ENCODE results near the gene ITPR2. TPM values are rescaled to one million over a fixed set of nuclear protein-coding genes. Genes with fewer than 3 reads are reported as not detected.

ITPR2 gene
- total RNA-seq, 1 experiment from 2014 or later: 41.6 TPM

- no TSS peak for BruUV-seq (replicated peaks)
These were observed 293.9 kb downstream of the ITPR2 start for GRCh38 chr12:26539131-26539530.

GRCh38 chr12:26537651-26538050 is 295.3 kb downstream of the ITPR2 start:
- no peaks in the 10 kb centered on the region for H3K4me1 Mint-ChIP-seq (ENCODE audit: low read depth, unreplicated experiment)

More at GRCh38 chr12:26539131-26539530, 293.9 kb downstream of the ITPR2 start:
- Mint-ChIP-seq H3K9me3 (ENCODE audit: unreplicated experiment) (no peaks in the 10 kb centered on the region), H3K4me3 (ENCODE audit: unreplicated experiment) (no peak overlapping the region), H3K4me1 (ENCODE audit: low read depth, unreplicated experiment) (no peaks in the 10 kb centered on the region), H3K27ac (ENCODE audit: unreplicated experiment) (no peak overlapping the region), H3K27me3 (ENCODE audit: insufficient read depth, unreplicated experiment) (no peaks in the 10 kb centered on the region), H3K36me3 (ENCODE audit: insufficient read depth, unreplicated experiment) (no peaks in the 10 kb centered on the region)
- POLR2A ChIA-PET: interaction anchor here (0.5 kb wide), 1 partner anchor 107 kb away, joined by 4 read pairs; no protein-coding TSS in a partner anchor
- no peak for DNase-seq
- TF ChIP-seq CTCF (IDR thresholded peaks at IDR 0.05; ENCODE audit: insufficient read depth in 1 of 2, low read depth in 1 of 2, low read length in 1 of 2, severe bottlenecking in 1 of 2, unreplicated experiment in 1 of 2): no peak
- H3K4me3 ChIP-seq (ENCODE audit: low read depth, low read length): no peak overlapping the region
- H3K36me3 ChIP-seq (ENCODE audit: control insufficient read depth, insufficient read depth, low read length): no peaks in the 10 kb centered on the region
- H3K4me1 ChIP-seq: no peaks in the 10 kb centered on the region; the same call in 1 of the 2 replicates
- H3K9me3 ChIP-seq: no peaks in the 10 kb centered on the region
- CTCF ChIA-PET: no interaction called here
- intact Hi-C loops (cut with micrococcal nuclease; ENCODE audit: unreplicated experiment): no loop called here
- H3K27me3 ChIP-seq (replicated peaks; ENCODE audit: control insufficient read depth, insufficient read depth, low read length): no peaks in the 10 kb centered on the region

GRCh38 chr12:26537126-26537525 is 295.9 kb downstream of the ITPR2 start:
- POLR2A ChIA-PET: no interaction called here
- Histone ChIP-seq H3K9me3 (no peaks in the 10 kb centered on the region), H3K27me3 (replicated peaks; ENCODE audit: control insufficient read depth, insufficient read depth, low read length) (no peaks in the 10 kb centered on the region), H3K36me3 (ENCODE audit: control insufficient read depth, insufficient read depth, low read length) (no peaks in the 10 kb centered on the region), H3K4me1 (no peaks in the 10 kb centered on the region; the same call in 1 of the 2 replicates), H3K4me3 (ENCODE audit: low read depth, low read length) (no peak overlapping the region)
- DNase-seq: no peak
- no peaks in the 10 kb centered on the region for H3K4me1 Mint-ChIP-seq (ENCODE audit: low read depth, unreplicated experiment)
- no peak overlapping the region for H3K4me3 Mint-ChIP-seq (ENCODE audit: unreplicated experiment)
- H3K9me3 Mint-ChIP-seq (ENCODE audit: unreplicated experiment): no peaks in the 10 kb centered on the region
- H3K36me3 Mint-ChIP-seq (ENCODE audit: insufficient read depth, unreplicated experiment): no peaks in the 10 kb centered on the region
- H3K27me3 Mint-ChIP-seq (ENCODE audit: insufficient read depth, unreplicated experiment): no peaks in the 10 kb centered on the region
- intact Hi-C loops (cut with micrococcal nuclease; ENCODE audit: unreplicated experiment): no loop called here
- no peak overlapping the region for H3K27ac Mint-ChIP-seq (ENCODE audit: unreplicated experiment)
- BruUV-seq (replicated peaks): no TSS peak
- TF ChIP-seq CTCF (IDR thresholded peaks at IDR 0.05; ENCODE audit: insufficient read depth in 1 of 2, low read depth in 1 of 2, low read length in 1 of 2, severe bottlenecking in 1 of 2, unreplicated experiment in 1 of 2): no peak
- CTCF ChIA-PET: no interaction called here

More at GRCh38 chr12:26537651-26538050, 295.3 kb downstream of the ITPR2 start:
- no peak for DNase-seq
- no TSS peak for BruUV-seq (replicated peaks)
- H3K27ac Mint-ChIP-seq (ENCODE audit: unreplicated experiment): no peak overlapping the region
- no peaks in the 10 kb centered on the region for H3K9me3 Mint-ChIP-seq (ENCODE audit: unreplicated experiment)
- POLR2A ChIA-PET: no interaction called here
- intact Hi-C loops (cut with micrococcal nuclease; ENCODE audit: unreplicated experiment): no loop called here
- TF ChIP-seq CTCF (IDR thresholded peaks at IDR 0.05; ENCODE audit: insufficient read depth in 1 of 2, low read depth in 1 of 2, low read length in 1 of 2, severe bottlenecking in 1 of 2, unreplicated experiment in 1 of 2): no peak
- no peaks in the 10 kb centered on the region for H3K9me3 ChIP-seq
- no peaks in the 10 kb centered on the region for H3K36me3 Mint-ChIP-seq (ENCODE audit: insufficient read depth, unreplicated experiment)
- H3K36me3 ChIP-seq (ENCODE audit: control insufficient read depth, insufficient read depth, low read length): no peaks in the 10 kb centered on the region
- H3K27me3 Mint-ChIP-seq (ENCODE audit: insufficient read depth, unreplicated experiment): no peaks in the 10 kb centered on the region
- CTCF ChIA-PET: no interaction called here
- no peak overlapping the region for H3K4me3 Mint-ChIP-seq (ENCODE audit: unreplicated experiment)
- H3K4me3 ChIP-seq (ENCODE audit: low read depth, low read length): no peak overlapping the region
- no peaks in the 10 kb centered on the region; the same call in 1 of the 2 replicates for H3K4me1 ChIP-seq
- H3K27me3 ChIP-seq (replicated peaks; ENCODE audit: control insufficient read depth, insufficient read depth, low read length): no peaks in the 10 kb centered on the region

Data from Caco-2 (cell line).